Activated CD4-positive, alpha-beta T cell treated with anti-CD3 and anti-CD28 coated beads, Interleukin-2, amount 50 U/mL, for 24 hours (primary cell): ENCODE data around the gene BPIFB6.
A peak's percentile ranks its signal among the peaks of the same experiment; 100 is the strongest.

Experiments
- DNase-seq, 2 donors: peaks; one replicate each; pipeline ENCODE4 v3.0.0-alpha.2; 2020; ENCODE audit warnings: low read depth in 1 of 2, low spot score in 1 of 2

BPIFB6 gene

DNA sequence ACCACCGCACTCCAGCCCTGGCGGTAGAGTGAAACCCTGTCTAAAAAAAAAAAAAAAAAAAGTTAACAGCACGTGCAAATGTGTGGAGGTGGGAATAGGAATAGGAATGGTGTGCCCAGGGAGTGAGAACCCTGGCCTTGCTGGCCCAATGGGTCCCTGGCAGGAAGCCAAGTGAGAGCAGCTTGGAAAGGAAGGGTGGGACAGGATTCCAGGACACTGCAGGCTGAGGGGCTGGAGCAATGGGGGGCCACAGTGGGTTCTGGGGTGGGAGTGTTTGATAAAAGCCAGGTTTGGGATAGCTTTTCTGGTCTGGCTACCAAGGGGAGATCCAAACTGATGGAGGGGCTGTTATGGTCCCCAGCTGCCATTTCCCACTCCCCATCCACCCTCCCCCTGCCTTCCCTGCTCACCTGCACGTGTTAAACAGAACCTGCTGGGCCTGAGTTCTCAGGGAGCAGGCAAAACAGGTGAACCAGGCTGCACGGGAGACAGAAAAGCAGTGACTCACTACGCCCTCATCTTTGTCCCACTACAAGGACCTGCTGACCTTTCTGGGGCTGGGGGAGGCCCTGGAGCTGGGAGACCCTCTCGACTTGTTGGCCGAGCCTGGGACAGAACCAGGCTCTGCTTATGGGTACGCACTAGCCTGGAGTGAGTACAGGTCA lies 30.5 kb upstream of the BPIFB6 start:
- DNase-seq: no peak

DNA sequence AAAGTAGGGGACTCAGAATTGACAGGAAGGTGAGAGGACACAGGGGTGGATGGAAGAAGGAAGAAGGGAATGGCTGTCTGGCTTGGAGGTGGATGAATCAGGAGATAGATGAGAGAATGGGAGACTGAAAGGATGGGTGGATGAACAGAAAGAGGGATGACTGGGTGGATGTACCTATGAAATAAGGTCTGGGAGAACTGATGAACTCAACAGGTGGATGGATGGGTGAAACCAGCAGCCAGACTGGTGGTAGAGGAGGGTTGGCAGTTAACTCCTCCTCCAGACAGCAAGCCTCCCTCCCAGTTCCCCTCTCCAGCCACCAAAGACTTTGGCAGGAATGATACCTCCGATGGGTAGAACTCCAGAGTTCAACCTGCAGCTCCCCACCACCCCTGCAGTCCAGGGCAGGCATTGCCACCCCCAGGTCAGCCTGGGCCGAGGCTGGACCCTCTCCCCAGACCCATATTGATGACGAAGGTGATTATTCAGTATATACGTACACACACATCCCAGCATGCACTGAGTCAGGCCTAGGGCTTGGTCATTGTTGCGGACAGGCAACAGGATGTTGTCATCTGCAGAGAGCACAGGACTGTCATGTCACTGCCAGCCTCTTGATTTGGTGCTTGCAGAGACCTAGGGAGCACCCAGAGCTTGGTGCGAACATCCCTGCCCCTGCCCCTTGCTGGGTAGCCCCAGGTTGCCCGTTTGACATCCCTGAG lies 29.2 kb upstream of the BPIFB6 start:
- DNase-seq: no peak

DNA sequence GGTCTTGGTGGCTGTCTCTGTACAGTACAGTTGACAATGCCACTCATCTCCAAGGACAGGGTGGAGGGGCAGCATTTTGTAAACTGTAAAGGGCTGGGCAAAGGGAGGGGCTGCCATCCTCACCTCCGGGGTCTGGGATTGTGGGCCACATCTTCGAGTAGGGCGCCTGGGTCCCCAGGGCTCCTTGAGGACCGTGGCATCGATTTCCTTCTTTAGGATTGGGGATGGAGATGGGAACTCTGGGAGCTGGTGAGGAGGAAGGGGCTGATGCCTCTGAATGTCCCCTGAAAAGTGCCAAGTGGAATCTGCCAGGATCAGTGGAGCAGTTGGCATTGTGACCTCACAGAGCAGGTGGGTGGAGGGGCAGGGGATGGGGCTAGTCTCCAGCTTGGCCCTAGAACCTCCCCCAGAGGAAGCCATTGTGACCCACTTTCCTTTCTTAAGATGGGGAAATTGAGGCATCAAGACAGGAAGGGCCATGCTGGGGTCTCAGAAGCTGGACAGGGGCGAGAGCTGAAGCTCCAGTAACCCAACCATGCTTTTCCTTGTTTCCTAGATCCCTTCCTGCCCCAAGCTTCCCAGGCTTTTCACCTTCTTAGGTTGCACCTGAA lies 27.2 kb upstream of the BPIFB6 start, which contains the start of gene SUN5:
SUN5 (minus strand) TSS at position 293 of the 611 bp plus-strand sequence; CDS start at position 200, 93 bp downstream.
- no peak for DNase-seq

DNA sequence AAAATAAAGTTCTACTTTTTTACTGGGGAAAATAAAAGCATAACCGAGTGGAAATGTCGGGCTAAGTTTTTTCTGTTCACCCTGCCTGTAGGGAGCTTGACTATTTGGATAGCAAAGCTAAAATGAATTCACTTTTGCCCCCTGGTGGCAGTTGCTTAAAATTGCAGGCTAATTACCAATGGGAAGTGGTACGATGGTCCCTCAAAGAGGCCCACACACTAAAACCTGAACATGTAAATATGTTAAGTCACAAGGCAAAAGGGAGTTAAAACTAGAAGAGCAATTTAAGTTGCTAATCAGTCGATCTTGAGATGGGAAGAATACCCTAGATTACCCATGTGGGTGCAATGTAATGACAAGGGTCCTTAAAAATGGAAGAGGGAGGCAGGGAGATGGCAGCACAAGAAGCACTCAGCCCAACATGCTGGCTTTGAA lies 26.3 kb upstream of the BPIFB6 start:
- peak in 1 of 2 donors; percentile 39 for DNase-seq

DNA sequence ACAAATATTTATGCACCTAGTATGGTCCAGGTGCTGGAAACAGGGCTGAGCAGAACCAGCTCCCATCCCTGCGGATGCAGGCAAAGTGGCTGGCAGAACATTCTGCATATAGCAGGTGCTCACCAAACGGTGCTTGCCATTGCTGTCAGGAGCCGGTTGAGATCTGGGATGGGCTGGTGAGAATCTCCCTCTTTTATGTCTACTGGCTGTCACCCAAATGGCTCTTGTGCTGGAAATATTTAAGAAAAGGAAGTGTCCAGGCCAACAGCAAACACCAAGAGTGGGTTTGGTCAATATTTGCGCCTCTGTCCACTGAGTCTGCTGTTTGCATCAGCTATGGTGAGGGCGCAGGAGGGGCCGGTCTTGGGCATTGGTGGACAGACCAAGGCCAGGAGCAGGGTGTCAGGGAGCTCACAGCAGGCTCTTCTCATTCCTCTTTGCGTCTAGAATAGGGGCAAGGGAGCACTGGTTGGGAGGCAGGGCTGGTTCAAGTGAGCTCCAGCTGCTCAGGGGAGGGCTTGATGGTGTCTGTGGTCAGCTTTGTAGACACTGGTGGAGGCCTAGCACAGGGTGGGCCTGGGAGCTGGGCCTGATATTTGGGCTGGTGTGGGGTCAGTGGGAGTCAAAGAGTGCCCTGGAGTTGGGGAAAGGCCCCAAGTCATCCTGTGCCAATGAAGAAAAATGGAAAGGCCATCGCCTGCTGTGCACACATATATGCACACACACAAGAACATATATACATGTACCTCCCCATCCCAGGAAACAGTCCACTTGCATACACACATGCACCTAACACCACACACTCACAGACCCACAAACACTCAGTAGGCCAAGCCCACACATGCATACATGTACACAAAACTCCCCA lies 25.3 kb upstream of the BPIFB6 start:
- DNase-seq: no peak

DNA sequence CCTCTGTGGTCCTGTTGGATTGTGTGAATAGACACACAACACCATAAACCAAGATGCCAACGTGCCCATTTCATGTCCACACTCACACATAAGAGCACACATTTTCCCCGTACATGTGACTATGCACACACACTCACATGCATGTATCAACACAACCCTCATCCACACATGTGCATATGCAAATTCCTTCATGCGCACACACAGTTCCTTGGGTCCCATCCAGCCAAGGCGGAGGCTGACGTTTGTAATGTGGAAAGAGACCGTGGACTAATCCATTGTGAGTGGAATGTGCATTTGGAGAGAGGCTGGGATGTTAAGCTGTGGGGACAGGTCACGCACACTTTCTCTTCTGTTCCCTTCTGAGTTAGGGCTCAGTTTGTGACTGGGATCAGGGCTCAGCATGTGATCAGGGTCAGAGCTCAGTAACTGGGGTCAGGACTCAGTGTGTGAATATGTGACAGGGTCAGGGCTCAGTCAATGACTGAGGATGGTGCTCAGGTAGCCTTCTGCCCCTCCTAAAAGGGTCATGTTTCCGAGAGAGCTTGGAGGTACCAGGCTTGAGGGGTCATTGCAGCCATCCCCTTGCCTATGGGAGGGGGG lies 24.6 kb upstream of the BPIFB6 start:
- DNase-seq: no peak

DNA sequence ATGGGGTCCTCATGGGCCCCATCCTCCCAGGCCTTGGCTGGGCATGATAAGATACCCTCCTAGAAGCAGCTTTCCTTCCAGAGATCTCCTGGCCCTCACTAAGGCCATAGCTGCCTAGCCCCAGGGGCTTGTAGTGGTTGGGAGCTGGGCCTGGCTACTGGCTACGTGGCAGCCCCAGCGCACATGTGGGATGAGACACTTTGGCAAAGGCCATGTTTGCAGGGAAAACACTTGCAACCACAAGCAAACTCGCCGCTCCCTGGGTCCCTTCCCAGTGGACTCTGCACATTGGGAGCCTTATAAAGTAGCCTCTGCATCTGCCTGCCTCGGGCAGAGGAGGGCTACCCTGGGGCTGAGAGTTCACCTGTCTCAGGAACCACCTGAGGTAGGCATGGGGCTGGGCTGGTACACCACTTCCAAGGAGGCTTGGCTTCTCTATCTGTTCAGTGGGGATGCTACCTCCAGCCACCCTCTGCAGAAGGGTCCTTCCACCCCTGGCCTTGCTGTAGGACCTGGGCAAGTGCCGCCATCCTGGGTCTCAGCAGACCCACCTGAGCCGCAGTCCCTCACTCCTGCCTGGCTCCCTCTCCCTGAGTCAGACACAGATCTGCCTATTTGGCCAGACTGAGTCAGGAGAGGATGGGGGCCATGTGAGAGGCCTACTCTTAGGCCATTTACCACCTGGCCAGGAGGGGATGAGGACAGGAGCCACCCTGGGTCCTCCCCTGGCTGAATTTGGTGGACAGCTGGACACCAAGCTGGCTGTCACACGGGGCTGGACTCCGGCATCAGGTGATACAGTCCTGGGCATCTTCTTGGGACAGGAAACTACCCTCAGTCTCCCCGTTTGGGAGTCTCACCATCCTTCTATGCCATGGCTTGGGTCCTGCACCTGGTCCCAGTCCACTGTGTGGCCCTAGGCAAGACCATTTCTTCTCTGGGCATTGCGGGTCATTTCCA lies 23.8 kb upstream of the BPIFB6 start, which contains the start of gene BPIFB2:
BPIFB2 (plus strand) TSS at position 329 of the 960 bp plus-strand sequence. CDS start 871 bp downstream, outside the sequence.
- DNase-seq: no peak

DNA sequence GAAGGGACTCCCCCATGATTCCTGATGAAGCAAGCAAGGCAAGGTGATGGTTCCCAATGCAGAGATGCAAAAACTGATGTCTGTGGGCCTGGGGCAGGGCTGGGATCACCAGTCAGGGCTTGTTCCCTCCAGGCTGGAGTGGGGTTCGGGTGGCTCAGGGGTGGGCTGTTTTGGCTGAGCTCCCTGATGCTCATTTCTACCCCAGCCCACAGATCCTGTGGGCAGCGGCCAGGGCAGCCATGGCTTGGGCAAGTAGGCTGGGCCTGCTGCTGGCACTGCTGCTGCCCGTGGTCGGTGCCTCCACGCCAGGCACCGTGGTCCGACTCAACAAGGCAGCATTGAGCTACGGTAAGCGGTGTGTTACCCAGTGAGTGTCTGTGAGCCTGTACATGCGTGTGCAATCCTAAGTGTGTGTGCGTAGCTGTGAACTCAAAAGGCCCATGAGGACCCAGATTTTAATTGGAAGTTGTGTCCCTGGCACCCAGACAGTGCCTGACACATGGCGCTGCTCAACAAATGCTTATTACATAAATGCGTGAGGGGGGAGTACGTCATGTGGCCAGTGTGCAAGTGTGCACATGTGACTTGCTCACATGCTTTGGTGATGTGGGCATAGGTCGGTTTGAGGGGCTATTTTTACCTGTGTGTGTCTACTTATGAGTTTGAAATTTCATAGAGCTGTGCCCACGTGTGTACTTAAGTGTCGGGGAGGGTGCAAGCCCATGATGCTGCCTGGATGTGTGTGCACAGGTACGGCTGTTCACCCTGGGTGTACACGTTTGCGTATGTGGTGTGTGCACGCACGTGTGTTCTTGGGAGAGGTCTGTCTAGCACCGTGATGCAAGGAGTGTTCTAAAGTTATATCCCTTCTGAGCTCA lies 22.9 kb upstream of the BPIFB6 start:
- DNase-seq: no peak

DNA sequence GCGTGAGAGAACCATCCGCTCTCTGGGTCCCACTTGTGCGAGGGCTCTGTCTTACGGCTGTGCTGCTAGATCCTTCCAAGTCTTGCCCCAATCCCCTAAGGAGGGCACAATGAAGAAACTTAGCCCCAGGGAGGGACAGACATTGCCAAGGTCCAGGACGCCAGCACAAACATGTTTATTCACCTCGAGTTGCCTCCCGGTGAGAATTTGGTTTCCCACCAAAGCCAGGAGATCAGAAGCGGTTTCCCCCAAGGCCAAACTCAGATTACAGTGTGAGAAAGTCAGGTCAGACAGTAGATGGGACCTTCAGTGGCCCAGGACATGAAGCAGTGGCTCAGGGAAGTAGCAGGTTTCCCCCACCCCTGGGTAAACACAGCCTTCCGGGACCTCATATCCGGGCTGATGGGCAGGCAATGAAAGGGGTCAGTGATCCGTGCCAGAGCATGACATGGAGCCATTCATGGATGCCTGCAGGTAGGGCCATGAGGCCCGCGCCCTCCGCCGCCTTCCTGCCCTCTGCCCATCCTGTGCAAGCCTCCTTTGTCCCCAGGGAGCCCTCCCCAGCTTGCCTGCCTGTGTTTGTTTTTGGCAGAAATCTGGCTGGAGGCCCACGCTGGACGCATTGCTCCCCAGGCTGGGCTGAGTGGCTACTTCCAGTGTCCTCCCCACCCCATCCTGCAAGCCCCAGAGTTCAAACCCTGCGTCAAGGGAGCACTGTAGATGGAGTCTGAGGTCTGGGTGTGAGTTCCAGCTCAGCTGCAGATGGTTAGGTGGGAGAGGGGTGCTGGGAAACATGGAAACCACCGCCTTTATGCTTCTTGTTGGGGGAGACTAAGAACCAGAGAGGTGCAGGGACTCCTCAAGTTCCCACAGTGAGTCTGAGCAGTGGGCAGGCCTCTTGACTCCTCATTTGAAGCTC lies 22.0 kb upstream of the BPIFB6 start:
- DNase-seq: no peak

DNA sequence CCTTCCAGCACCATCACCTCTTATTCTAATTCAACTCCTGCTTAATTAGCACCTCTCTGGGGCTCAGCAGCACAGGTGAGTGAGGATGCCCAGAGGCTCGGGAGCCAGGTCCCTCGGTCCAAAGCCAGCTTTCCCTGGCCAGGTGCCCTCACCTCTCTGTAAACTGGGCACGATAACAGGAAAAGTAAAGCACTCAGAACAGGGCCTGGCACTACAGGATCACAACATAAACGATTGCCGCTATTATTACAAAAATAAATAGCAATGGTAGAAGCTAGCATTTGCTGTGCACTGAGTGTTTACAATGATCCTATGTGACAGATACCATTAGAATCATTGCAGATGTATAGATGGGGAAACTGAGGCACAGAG lies 21.3 kb upstream of the BPIFB6 start:
- no peak for DNase-seq

DNA sequence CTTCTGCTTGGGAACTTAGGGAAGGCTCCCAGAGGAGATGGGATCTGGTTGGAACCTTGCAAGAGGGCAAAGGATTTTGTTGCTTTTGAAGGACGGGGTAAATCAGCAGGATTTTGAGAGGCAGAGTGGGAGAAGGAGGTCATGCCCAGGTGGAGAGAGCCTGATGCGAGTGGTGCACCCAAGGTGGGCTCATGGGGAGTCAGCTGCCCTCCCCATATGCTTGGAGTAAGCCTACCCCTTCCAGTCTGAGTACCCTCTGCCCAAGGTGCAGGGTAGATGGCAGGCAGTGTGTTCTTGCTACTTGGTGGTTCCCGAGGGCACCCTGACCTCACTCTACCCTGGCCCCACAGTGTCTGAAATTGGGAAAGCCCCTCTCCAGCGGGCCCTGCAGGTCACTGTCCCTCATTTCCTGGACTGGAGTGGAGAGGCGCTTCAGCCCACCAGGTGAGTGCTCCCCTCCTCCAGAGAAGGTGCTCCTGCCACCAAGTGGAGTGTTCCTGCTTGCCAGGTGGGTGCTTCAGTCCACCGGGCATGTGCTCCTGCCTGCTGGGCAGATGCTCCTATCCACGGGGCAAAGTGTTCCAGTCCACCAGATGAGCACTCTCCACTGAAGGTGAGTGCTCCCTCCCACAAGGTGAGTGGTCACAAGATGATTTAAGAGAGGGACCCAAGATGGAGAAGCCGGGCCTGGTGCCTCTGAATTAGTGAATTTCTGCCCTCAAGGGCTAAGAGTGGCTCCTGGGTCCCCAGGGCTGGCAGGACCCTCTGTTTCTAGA lies 20.6 kb upstream of the BPIFB6 start:
- no peak for DNase-seq

DNA sequence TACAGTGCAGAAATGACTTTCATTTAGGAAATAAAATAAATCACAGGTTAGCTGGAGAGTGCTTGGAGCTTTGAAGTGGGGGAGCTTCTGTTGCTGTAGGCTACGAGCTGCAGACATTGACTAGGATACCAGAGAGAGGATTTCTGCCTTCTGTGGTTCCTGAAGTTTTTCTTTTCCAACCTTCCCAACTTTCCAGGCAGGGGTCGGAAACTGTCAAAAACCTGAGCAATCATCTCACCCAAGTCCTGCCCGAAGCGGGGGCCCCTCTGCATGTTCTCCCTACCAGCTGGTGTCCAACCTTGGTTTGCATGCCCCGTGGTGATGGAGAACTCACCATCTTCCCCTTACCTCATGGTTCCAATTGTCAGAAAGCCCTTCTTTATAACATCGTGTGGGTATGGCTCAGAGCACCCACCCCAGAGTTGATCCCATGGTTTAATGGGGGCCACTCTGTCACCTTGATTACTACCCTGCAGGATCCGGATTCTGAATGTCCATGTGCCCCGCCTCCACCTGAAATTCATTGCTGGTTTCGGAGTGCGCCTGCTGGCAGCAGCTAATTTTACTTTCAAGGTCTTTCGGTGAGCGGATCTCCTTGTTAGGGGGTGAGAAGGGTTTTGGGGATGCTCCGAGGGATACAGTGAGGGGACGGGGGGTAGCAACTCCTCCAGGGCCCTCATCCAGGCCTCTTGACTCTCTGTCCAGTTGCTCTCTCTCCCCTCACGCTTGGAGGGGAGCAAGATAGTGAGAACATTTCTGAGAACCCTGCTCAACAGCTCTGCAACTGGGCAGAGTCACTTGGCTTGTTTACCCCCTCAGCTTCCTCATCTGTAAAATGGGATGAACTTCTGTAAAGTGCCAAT lies 18.9 kb upstream of the BPIFB6 start:
- DNase-seq: no peak

DNA sequence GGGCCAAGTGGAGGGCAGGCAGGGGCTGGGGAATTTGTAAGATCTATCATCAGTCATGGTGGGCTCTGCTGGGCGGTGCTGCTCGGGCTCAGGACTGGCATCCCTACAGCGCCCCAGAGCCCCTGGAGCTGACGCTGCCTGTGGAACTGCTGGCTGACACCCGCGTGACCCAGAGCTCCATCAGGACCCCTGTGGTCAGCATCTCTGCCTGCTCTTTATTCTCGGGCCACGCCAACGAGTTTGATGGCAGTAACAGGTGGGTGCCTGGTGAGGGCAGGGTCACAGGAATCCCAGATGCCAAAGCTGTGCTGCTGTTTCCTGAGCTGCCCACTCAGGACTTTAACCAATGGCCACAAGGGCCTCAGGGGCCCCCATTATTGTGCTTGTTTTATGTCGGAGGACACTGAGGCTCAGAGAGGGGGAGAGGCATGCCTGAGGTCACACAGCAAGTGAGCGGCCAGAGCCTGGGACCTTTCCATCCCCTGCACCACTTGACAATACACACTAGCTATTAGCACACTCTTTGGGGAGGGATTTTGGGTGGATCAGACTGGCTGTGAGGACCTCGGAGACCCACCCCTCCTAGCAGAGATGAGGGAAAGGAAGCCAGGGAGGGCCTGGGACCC lies 17.6 kb upstream of the BPIFB6 start:
- DNase-seq: no peak

DNA sequence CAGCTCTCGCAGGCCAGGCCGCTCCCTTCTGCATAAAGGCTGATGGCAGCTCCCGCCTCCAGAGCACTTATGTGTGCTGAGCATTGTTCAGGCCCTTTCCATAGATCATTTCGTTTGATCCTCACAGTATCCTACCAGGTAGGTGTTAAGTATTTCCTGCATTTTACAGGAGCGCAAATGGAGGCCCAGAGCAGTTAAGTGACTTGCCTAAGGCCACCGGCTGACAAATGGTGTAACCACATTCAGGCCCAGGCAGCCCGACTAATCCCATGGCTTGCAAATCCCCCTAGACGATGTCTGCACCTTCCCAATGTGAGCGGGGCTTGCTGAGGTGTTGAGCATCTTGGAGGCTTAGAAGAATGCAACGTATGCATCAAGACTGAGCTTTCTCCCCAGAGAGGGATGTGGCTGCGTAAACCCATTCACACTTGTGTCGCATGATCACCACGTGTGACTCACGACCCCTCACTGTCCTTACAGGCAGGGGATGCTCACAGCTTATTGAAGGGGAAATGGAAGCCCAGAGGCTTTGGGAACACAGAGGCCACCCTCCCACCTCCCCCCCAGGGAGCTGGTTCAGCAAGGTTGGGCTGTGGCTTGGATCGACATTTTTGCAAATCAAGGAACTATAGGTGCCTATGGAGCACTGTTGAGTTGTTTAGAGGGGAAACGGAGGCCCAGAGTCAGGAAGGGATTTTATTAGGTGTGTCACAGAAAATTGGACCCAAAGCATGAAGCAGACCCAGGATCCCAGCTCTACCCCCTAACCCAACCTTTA lies 16.9 kb upstream of the BPIFB6 start:
- DNase-seq: no peak

DNA sequence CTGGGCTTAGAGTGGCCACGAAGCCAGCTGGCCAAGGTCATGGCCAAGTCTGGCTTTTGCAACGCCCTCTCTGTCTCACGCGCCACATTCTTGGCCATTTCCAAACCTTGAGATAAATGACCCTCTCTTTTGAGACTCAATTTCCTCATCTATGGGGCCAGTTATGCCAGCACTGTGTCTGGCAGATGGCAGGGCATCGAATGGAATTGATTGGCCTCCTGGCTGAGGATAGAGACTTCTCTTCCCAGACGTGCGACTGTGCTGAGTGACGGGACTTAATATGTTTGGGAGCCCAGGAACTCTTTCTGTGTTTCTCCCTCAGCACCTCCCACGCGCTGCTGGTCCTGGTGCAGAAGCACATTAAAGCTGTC lies 16.3 kb upstream of the BPIFB6 start:
- DNase-seq: no peak
